Small intestine (tissue), 7 donors: Measurements from ENCODE around the gene DIP2B. TPM values are rescaled to one million over a fixed set of nuclear protein-coding genes. Genes with fewer than 3 reads are reported as not detected.
"Not testable (repeated sequence)": the region's sequence is repeated elsewhere in the genome, so short reads cannot be mapped to it uniquely, and the experiment has no call there.

Experiments
- DNase-seq, 2 donors: peaks; one replicate each; pipeline versions ENCODE4 v3.0.0 to v3.0.0-alpha.2; 2013
- FAIRE-seq: peaks from 2 replicates; lab custom pipeline; 2012; peaks lifted over from hg19 to GRCh38; lab: Jason Lieb, UNC
- H3K27ac ChIP-seq, 3 donors: one replicate each; pipeline ENCODE4 v1.5.1; 2013; ENCODE audit warnings: low read length in 2 of 3, mild to moderate bottlenecking in 2 of 3, control low read depth in 1 of 3, inconsistent platforms in 1 of 3, low read depth in 1 of 3, moderate library complexity in 1 of 3
- H3K27me3 ChIP-seq, 3 donors: one replicate each; pipeline ENCODE4 v1.6.1; 2013; ENCODE audit warnings: low read length in 3 of 3, inconsistent platforms in 1 of 3; ENCODE audit not compliant: control insufficient read depth in 3 of 3, insufficient read depth in 3 of 3
- H3K36me3 ChIP-seq, 3 donors: one replicate each; pipeline ENCODE4 v1.6.1; 2013; ENCODE audit warnings: low read length in 3 of 3, inconsistent platforms in 1 of 3, low read depth in 1 of 3, mild to moderate bottlenecking in 1 of 3, moderate library complexity in 1 of 3; ENCODE audit not compliant: control insufficient read depth in 3 of 3, insufficient read depth in 2 of 3
- H3K4me1 ChIP-seq, 3 donors: one replicate each; pipeline ENCODE4 v1.6.1; 2013; ENCODE audit warnings: low read length in 2 of 3, inconsistent platforms in 1 of 3, low read depth in 1 of 3, mild to moderate bottlenecking in 1 of 3, moderate library complexity in 1 of 3; ENCODE audit not compliant: control insufficient read depth in 3 of 3, insufficient read depth in 2 of 3
- H3K4me3 ChIP-seq, 3 donors: one replicate each; pipeline ENCODE4 v1.5.1; 2013; ENCODE audit warnings: low read length in 3 of 3, control low read depth in 1 of 3, inconsistent platforms in 1 of 3, low read depth in 1 of 3, mild to moderate bottlenecking in 1 of 3, moderate library complexity in 1 of 3
- H3K9me3 ChIP-seq, 2 donors: one replicate each; pipeline ENCODE4 v1.6.1; 2013; ENCODE audit warnings: low read depth in 1 of 2, low read length in 1 of 2; ENCODE audit not compliant: control insufficient read depth in 2 of 2, insufficient read depth in 1 of 2
- WGBS, 3 donors: extraction: QIAGEN DNeasy Blood & Tissue Kit; methylation state at CpG; one replicate each; pipeline ENCODE4 v1.1.7; 2013; 5-methylcytosine and 5-hydroxymethylcytosine counted together
- polyA plus RNA-seq, 4 donors: library from polyadenylated mRNA; stranded (reverse) in 3 of 4; unstranded in 1 of 4; fragments of 200-250 nt in 3 of 4; fragments of 120-200 nt in 1 of 4; gene quantifications; one replicate each; pipeline versions ENCODE4 v1.2.1 to v1.2.3, GENCODE V29; 2013
- donor health status: healthy with polysubstance abuse.
- donor health status: control.
- donor health status: control.
- donor health status: Bipolar disorder and iron deficiency.
- donor health status: healthy.

The DIP2B gene
- polyA plus RNA-seq, 4 donors, result 6.3 to 18.1 (median 6.9) TPM

DNA sequence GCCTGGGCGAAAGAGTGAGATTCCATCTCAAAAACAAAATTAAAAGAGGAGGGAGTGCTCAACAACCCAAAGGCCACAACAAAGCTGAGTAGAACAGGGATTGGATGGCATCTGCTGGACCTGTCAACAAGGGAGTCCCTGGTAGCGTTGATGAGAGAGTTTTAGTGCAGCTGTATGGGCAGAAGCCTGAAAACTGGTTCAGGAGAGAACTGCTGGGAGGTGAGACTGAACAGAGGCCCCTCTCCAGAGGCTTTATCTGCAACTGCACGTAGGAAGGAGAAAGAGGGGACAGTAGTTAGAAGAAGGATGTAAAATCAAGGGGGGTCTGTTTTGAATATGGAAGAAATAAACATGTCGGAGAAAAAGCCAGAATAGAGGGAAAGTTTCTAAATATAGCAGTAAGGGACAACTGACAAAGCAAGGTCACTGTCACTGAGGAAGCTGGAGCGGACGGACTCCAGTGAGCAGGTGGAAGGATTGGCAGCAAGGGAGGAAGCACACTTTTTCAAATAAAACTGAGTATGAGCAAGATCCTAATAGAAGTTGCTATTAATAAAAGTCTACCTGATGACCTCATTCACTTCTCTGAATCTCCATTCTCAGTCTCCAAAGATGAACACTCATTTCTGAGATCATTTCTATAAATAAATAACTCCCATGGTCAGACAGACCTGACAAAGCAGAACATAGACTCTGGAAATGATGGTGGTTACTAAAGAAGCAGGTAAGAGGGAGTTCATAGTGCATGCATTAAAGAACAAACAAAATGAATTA, 247.3 kb downstream of the DIP2B start:
- Histone ChIP-seq H3K27me3 (no peaks in the 10 kb centered on the region), H3K9me3 (peaks cover 0 to 4% of the 10 kb centered on the region in 2 donors), H3K4me1 (no peaks in the 10 kb centered on the region), H3K4me3 (no peak overlapping the region), H3K36me3 (peaks cover 0 to 9% (median 6%) of the 10 kb centered on the region in 3 donors), H3K27ac (no peak overlapping the region)
- DNase-seq (no peak), FAIRE-seq (no peak)
- WGBS, 3 donors, result 85 to 98% (median 92%) methylated on average over 6 of the region's 6 CpGs

DNA sequence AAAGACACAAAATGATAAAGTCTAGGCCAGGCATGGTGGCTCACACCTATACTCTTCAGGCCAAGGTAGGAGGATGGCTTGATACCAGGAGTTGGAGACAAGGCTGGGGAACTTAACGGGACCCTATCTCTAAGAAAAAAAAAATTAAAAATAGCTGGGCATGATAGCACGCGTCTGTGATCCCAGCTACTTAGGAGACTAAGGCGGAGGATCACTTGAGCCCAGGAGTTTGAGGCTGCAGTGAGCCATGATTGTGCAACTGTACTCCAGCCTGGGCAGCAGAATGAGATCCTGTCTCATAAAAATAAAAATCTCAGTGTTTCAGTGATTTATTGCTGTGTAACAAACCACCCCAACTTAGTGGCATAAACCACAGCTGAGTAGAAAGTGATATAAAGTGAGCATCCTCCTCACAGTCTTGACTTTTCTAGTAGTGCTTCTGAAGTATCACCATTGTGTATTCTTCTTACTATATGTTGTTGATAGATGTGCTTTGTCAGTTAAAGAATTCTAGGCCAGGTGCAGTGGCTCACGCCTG, 248.5 kb downstream of the DIP2B start:
- peaks cover 0 to 4% of the 10 kb centered on the region in 2 donors for H3K9me3 ChIP-seq
- peaks cover 0 to 9% (median 5%) of the 10 kb centered on the region in 3 donors for H3K36me3 ChIP-seq
- no peaks in the 10 kb centered on the region for H3K27me3 ChIP-seq
- DNase-seq (no peak), FAIRE-seq (no peak)
- no peaks in the 10 kb centered on the region for H3K4me1 ChIP-seq
- 93 to 95% (median 93%) methylated on average over 5 of the region's 5 CpGs for WGBS, 3 donors
- no peak overlapping the region for H3K4me3 ChIP-seq
- no peak overlapping the region for H3K27ac ChIP-seq

DNA sequence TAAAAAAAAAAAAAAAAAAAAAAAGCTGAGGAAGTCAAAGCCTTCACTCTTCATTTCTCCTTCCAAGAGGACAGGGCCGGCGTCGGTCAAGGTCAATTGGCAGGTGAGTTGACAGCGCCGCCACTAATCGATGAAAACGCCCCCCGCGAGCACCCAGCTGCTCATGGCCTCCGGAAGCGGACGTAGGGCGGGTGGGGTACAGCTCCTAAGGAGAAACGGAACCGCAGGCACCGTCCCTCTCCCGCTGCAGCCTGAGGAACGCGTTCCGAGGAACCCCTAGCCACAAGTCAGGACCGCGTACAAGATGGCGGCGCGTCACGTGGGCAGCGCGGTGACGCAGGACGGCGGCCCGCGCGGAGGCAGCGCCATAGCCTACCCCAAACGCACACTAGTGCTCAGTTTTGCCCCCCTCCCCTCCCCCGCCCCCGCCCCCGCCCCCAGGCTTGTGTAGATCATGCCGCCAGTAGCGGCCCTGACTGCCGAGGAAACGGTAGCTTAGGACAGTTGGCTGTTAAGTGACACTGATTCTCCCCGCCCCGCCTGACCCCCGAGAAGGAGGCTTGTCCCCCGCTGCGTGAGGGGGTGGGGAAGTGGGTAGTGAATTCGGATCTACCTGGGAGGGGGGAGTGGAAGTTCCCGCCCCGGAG, 259.0 kb downstream of the DIP2B start, which contains the start of gene ATF1:
Gene ATF1, plus strand, starts transcription at position 463 of the 647 bp plus-strand sequence. CDS start 16,045 bp downstream, outside the sequence.
- peak within 1 kb of the TSS; percentile 84 to 96 (median 87) for H3K4me3 ChIP-seq
- H3K27me3 ChIP-seq, result no peaks in the 10 kb centered on the region
- H3K36me3 ChIP-seq, result no peaks in the 10 kb centered on the region
- no peaks in the 10 kb centered on the region for H3K9me3 ChIP-seq
- H3K4me1 ChIP-seq, result peaks cover 0 to 13% (median 4%) of the 10 kb centered on the region in 3 donors
- DNase-seq, result peak; percentile 88 to 97
- peak within 1 kb of the TSS; percentile 87 to 100 (median 99) for H3K27ac ChIP-seq
- FAIRE-seq, result no peak
- 0 to 1% (median 0%) methylated on average over 35 to 51 of the region's 51 CpGs for WGBS, 3 donors

DNA sequence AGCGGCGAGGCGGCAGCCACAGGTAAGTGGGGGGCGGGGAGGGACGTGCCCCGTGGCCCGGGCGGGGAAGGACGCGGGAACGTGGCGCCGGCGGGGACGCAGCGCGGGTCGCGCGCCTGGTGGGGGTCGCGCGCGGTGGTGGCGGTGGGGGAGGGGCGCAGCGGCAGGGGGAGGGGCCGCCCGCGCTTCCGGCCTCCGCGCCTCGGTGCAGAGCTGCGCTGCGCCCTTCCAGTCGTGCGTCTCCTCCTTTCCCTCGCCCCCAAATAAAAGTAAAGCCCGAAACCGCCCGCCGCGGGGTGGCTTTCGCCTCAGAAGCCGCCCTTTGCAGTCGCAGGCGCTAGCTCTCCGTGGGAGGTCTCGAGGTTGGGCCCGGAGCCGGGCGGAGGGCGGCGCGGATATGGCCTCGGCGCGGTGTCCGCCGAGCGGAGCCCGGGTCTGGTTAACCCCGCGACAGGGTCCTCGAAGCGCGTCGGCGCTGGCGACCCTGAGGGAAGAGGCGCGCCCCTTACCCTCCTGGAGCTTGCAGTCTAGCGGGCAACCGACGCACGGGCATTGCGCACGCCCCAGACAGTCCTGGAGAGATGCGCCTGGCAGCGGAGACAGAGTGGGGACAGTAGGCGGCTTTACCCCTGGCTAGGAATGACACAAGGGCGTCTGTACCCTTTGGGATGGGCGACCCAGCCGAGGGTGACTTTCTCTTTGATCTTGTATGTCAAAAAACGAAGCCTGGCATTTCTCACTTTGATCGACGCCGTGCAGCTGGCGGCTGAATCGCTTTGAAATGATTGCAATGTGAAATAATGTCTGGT, 259.7 kb downstream of the DIP2B start:
- peak in 1 of 2 donors; percentile 82 for DNase-seq
- no peak for FAIRE-seq
- Histone ChIP-seq H3K27me3 (no peaks in the 10 kb centered on the region), H3K9me3 (no peaks in the 10 kb centered on the region), H3K27ac (peak overlapping the region; percentile 87 to 100 (median 99)), H3K36me3 (no peaks in the 10 kb centered on the region), H3K4me1 (peaks cover 0 to 16% (median 4%) of the 10 kb centered on the region in 3 donors), H3K4me3 (peak overlapping the region; percentile 84 to 96 (median 87))
- 0% methylated on average over 31 to 91 of the region's 91 CpGs for whole genome bisulfite sequencing, 3 donors

DNA sequence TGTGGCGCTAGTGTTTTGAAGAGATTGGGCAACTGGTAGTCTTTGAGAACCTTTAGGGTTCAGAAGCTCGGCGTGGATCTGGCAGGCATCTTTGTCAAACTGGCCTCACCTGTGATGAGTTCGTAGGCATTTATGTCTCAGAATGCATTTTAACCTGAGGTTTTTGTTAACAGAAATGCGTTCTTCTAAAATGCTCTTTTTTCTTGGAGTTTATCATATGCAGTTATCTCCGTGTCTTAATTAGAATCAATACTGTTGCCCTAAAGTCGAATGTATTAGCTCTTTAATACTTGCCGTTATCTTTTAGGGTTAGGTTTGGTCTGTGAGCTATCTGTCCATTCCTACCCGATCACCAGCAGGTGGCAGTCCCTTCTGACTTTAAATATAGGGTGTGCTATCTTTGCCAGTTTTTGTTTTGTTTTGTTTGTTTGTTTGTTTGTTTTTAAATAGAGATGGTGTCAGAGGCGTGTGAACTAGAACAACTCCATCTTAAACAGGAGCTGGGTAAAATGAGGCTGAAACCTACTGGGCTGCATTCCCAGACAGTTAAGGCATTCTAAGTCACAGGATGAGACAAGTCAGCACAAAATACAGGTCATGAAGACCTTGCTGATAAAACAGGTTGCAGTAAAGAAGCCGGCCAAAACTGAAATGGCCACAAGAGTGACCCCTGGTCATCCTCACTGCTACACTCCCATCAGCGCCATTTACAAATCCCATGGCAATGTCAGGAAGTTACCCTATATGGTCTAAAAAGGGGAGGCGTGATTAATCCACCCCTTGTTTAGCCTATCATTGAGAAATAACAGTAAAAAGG, 260.5 kb downstream of the DIP2B start:
- Histone ChIP-seq H3K4me1 (peaks cover 0 to 16% (median 4%) of the 10 kb centered on the region in 3 donors), H3K9me3 (no peaks in the 10 kb centered on the region), H3K4me3 (peak overlapping the region in 2 of 3 donors; percentile 84 to 96), H3K27ac (peak overlapping the region in 2 of 3 donors; percentile 99 to 100), H3K36me3 (no peaks in the 10 kb centered on the region), H3K27me3 (no peaks in the 10 kb centered on the region)
- DNase-seq (peak; percentile 63 to 65), FAIRE-seq (no peak)
- 14% methylated on average over 13 of the region's 13 CpGs for WGBS, 3 donors

DNA sequence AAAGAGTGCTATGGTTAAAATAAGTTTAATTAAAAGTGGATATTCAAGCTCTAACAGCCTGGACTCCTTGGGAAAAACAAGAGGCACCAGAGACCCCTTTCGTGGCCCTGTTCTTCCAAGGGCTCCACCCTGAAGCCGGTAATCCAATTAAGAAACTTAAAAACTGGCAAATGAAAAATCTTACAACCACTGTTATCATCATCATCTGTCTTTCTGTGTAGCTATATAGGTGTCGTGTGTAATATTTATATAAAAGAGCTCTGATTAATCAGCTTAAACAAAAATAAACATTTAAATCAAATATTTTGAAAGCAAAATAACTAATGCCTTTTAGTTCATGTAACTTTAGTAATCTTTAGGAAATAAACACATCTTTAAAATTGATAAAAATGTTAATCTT, 263.6 kb downstream of the DIP2B start:
- H3K4me1 ChIP-seq, result peaks cover 0 to 10% (median 4%) of the 10 kb centered on the region in 3 donors
- no peak for FAIRE-seq
- H3K27me3 ChIP-seq, result no peaks in the 10 kb centered on the region
- DNase-seq, result no peak
- no peaks in the 10 kb centered on the region for H3K9me3 ChIP-seq
- H3K36me3 ChIP-seq, result peaks cover 0 to 8% (median 0%) of the 10 kb centered on the region in 3 donors
- WGBS, 3 donors, result 38 to 64% (median 48%) methylated on average over 3 of the region's 3 CpGs
- no peak overlapping the region for H3K27ac ChIP-seq
- no peak overlapping the region for H3K4me3 ChIP-seq

DNA sequence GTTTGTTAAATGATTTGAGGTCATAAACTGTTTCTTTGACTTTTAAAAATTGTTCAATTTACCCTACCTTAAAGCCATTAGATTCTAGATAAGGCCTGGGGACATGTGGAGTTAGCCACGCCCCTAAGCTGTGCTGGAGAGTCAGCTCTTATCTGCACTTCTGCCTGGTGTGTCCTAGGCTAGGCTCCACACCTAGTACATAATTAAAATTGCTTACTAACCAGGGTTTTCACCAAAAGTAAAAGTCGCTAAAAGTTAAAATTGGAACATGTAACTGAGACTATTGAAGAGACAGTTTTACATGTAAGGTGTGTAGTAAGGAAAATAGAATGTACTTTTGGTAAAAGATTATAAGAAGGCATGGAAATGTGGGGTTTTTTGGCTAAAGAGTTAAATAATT, 264.0 kb downstream of the DIP2B start:
- Histone ChIP-seq H3K36me3 (peaks cover 0 to 10% (median 0%) of the 10 kb centered on the region in 3 donors), H3K27ac (peak overlapping the region in 1 of 3 donors; percentile 1)
- not testable (repeated sequence) for H3K4me1 ChIP-seq, H3K9me3 ChIP-seq, H3K27me3 ChIP-seq, FAIRE-seq, H3K4me3 ChIP-seq
- WGBS, 3 donors, result 22 to 71% (median 35%) methylated on average over 2 of the region's 2 CpGs
- peak; percentile 62 to 78 for DNase-seq
